ENCODE results near the gene CADM1.

The CADM1 gene

GRCh38 chr11:115455613-115456012 lies 48.6 kb downstream of the CADM1 start:
- H3K4me3 ChIP-seq (ENCODE audit: low read depth, low read length) = no peak overlapping the region
- no peak for TF ChIP-seq CTCF (IDR thresholded peaks at IDR 0.05; ENCODE audit: control insufficient read depth, extremely low read depth, insufficient read depth)

GRCh38 chr11:115454525-115454924 lies 49.7 kb downstream of the CADM1 start:
- TF ChIP-seq CTCF (IDR thresholded peaks at IDR 0.05; ENCODE audit: control insufficient read depth, extremely low read depth, insufficient read depth) = no peak
- no peak overlapping the region for H3K4me3 ChIP-seq (ENCODE audit: low read depth, low read length)
- no peak for DNase-seq (ENCODE audit: low read depth)

More at GRCh38 chr11:115455613-115456012, 48.6 kb downstream of the CADM1 start:
- DNase-seq (ENCODE audit: low read depth) = no peak

- H3K4me3 ChIP-seq (ENCODE audit: low read depth, low read length) = no peak overlapping the region
- TF ChIP-seq CTCF (IDR thresholded peaks at IDR 0.05; ENCODE audit: control insufficient read depth, extremely low read depth, insufficient read depth) = no peak
- no peak for DNase-seq (ENCODE audit: low read depth)
These were observed 50.3 kb downstream of the CADM1 start for GRCh38 chr11:115453693-115454490.

- H3K4me3 ChIP-seq (ENCODE audit: low read depth, low read length) = no peak overlapping the region
- DNase-seq (ENCODE audit: low read depth) = peak; percentile 14
- TF ChIP-seq CTCF (IDR thresholded peaks at IDR 0.05; ENCODE audit: control insufficient read depth, extremely low read depth, insufficient read depth) = no peak
These were observed 52.0 kb downstream of the CADM1 start for GRCh38 chr11:115452241-115452640.

GRCh38 chr11:115450519-115450918 lies 53.7 kb downstream of the CADM1 start:
- no peak for TF ChIP-seq CTCF (IDR thresholded peaks at IDR 0.05; ENCODE audit: control insufficient read depth, extremely low read depth, insufficient read depth)
- H3K4me3 ChIP-seq (ENCODE audit: low read depth, low read length) = no peak overlapping the region
- DNase-seq (ENCODE audit: low read depth) = no peak

GRCh38 chr11:115447273-115447864 lies 56.8 kb downstream of the CADM1 start:
- H3K4me3 ChIP-seq (ENCODE audit: low read depth, low read length) = no peak overlapping the region
- TF ChIP-seq CTCF (IDR thresholded peaks at IDR 0.05; ENCODE audit: control insufficient read depth, extremely low read depth, insufficient read depth) = no peak
- DNase-seq (ENCODE audit: low read depth) = no peak

All from LNCaP clone FGC (cell line).